Natural killer cell (primary cell): Measurements from ENCODE around the gene SNRNP25. TPM values are rescaled to one million over a fixed set of nuclear protein-coding genes. Genes with fewer than 3 reads are reported as not detected.

ENCODE experiments used
- ATAC-seq, 3 donors: fragments of 150-1000 bp in 2 of 3; fragments of 200-7000 bp in 1 of 3; cut with Tn5 transposase; 1 replicate in 1 of 3; 2 replicates in 2 of 3; pipeline ENCODE4 v1.10.0; 2021; ENCODE audit warnings: mild to moderate bottlenecking in 2 of 3, moderate library complexity in 2 of 3
- DNase-seq, 2 donors: peaks; one replicate each; pipeline versions ENCODE4 v3.0.0 to v3.0.0-alpha.2; 2013 to 2021; ENCODE audit warnings: mixed read lengths in 1 of 2
- H3K27ac ChIP-seq: one replicate; pipeline ENCODE4 v1.5.1; 2013; ENCODE audit warnings: mild to moderate bottlenecking, low read length
- H3K27me3 ChIP-seq: one replicate; pipeline ENCODE4 v1.6.1; 2013; ENCODE audit warnings: low read length; ENCODE audit not compliant: control insufficient read depth, insufficient read depth
- H3K36me3 ChIP-seq: one replicate; pipeline ENCODE4 v1.6.1; 2013; ENCODE audit warnings: low read length; ENCODE audit not compliant: control insufficient read depth, insufficient read depth
- H3K4me1 ChIP-seq: one replicate; pipeline ENCODE4 v1.6.1; 2013; ENCODE audit warnings: low read length; ENCODE audit not compliant: control insufficient read depth, insufficient read depth
- H3K4me3 ChIP-seq: one replicate; pipeline ENCODE4 v1.5.1; 2013; ENCODE audit warnings: low read length
- H3K9me3 ChIP-seq: one replicate; pipeline ENCODE4 v1.6.1; 2013; ENCODE audit warnings: low read length; ENCODE audit not compliant: control insufficient read depth, insufficient read depth
- H3K27ac Mint-ChIP-seq, 2 donors: one replicate each; pipeline ENCODE4 v1.8.0; 2022; ENCODE audit warnings: mild to moderate bottlenecking in 2 of 2, mixed read lengths in 2 of 2, moderate library complexity in 1 of 2
- H3K27me3 Mint-ChIP-seq, 2 donors: one replicate each; pipeline ENCODE4 v1.8.0; 2022; ENCODE audit warnings: low read depth in 2 of 2, mixed read lengths in 2 of 2
- H3K36me3 Mint-ChIP-seq: one replicate; pipeline ENCODE4 v1.8.0; 2022; ENCODE audit warnings: mixed read lengths
- H3K4me1 Mint-ChIP-seq, 2 donors: one replicate each; pipeline ENCODE4 v1.8.0; 2022; ENCODE audit warnings: mixed read lengths in 2 of 2
- H3K4me3 Mint-ChIP-seq: one replicate; pipeline ENCODE4 v1.8.0; 2022; ENCODE audit warnings: mild to moderate bottlenecking, moderate library complexity, mixed read lengths
- H3K9me3 Mint-ChIP-seq, 2 donors: one replicate each; pipeline ENCODE4 v1.8.0; 2022; ENCODE audit warnings: mixed read lengths in 2 of 2
- WGBS: methylation state at CpG from one replicate; pipeline ENCODE4 v1.1.7; 2013; ENCODE audit warnings: missing lambda C conversion rate; ENCODE audit not compliant: insufficient coverage; 5-methylcytosine and 5-hydroxymethylcytosine counted together
- intact Hi-C: fragments of 100-400 bp; cut with micrococcal nuclease; formaldehyde crosslinking; loops from one replicate; pipeline ENCODE4 v1.14.2; 2022
- total RNA-seq, 4 donors: library from RNA; stranded (reverse); fragments of 120-200 nt in 1 of 4; gene quantifications; one replicate each; pipeline versions ENCODE4 v1.2.3 to v1.2.4, GENCODE V29; 2013 to 2022
- TF ChIP-seq, protein P1 (sequence below): fragments of 200-600 bp; IDR thresholded peaks from one replicate; pipeline ENCODE4 v1.8.0; 2022; ENCODE audit warnings: antibody characterized with exemption

SNRNP25 gene
- total RNA-seq, 3 donors from 2014 or later (not counting 1 experiment from before 2014, with no cell fraction given): 6.4 to 13.4 (median 13.2) TPM

DNA sequence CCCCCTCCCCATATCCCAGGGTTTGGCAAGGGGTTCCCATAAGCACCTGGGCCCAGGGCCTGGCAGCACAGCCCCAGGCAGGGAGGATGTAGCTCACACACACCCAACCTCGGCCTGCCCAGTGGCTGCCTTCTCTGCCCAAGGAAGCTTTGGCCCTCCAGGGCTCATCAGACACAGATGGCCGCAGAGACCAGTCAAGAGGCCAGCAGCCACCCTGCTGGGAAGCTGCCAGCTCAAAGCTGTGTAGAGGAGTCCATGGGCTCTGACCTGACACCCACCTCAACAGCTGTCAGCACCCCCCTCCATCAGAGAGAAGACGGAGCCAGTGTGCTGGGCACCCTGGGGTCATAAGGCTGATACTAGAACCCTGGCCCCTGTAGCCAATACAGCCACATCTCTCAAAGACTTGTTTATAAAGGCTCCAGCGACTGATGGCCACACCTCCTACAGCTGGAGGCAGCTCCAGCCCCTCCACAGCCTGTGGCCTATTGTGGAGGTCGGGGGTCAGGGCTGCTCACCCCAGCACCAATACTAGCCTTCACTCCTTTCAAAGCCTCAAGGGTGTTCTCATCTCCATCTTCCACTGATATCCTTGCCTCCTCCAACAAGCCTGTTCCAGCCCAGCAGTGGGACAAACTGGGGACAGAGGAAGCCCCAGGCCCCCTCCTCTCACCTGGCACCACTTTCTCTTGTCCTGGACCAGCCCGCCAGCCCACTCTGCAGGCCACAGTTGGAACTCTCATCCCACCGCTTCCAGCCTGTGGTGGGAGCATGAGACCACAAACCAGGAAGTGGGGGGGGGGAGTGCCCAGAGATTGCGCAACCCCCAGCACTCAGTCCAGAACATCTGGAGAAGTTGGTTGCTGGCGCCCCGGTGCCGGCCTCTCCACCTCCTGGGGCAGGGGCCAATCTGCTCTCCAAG is 22.2 kb downstream of the SNRNP25 start:
- Mint-ChIP-seq H3K27ac (peak overlapping the region in 1 of 2 donors; percentile 84), H3K36me3 (no peaks in the 10 kb centered on the region), H3K4me1 (peaks cover 25 to 42% of the 10 kb centered on the region in 2 donors), H3K4me3 (peak overlapping the region; percentile 78), H3K9me3 (no peaks in the 10 kb centered on the region), H3K27me3 (peaks cover 0 to 18% of the 10 kb centered on the region in 2 donors)
- H3K4me1 ChIP-seq: peaks cover 43% of the 10 kb centered on the region
- peaks cover 13% of the 10 kb centered on the region for H3K27me3 ChIP-seq
- intact Hi-C loops: no loop called here
- TF ChIP-seq, protein P1, sequence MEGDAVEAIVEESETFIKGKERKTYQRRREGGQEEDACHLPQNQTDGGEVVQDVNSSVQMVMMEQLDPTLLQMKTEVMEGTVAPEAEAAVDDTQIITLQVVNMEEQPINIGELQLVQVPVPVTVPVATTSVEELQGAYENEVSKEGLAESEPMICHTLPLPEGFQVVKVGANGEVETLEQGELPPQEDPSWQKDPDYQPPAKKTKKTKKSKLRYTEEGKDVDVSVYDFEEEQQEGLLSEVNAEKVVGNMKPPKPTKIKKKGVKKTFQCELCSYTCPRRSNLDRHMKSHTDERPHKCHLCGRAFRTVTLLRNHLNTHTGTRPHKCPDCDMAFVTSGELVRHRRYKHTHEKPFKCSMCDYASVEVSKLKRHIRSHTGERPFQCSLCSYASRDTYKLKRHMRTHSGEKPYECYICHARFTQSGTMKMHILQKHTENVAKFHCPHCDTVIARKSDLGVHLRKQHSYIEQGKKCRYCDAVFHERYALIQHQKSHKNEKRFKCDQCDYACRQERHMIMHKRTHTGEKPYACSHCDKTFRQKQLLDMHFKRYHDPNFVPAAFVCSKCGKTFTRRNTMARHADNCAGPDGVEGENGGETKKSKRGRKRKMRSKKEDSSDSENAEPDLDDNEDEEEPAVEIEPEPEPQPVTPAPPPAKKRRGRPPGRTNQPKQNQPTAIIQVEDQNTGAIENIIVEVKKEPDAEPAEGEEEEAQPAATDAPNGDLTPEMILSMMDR: no peak
- H3K4me3 ChIP-seq: no peak overlapping the region
- H3K9me3 ChIP-seq: no peaks in the 10 kb centered on the region
- no peak overlapping the region for H3K27ac ChIP-seq
- peak in 1 of 2 donors; percentile 24 for DNase-seq
- H3K36me3 ChIP-seq: peaks cover 2% of the 10 kb centered on the region
- 38% methylated on average over 11 of the region's 11 CpGs for WGBS
- no peak for ATAC-seq

DNA sequence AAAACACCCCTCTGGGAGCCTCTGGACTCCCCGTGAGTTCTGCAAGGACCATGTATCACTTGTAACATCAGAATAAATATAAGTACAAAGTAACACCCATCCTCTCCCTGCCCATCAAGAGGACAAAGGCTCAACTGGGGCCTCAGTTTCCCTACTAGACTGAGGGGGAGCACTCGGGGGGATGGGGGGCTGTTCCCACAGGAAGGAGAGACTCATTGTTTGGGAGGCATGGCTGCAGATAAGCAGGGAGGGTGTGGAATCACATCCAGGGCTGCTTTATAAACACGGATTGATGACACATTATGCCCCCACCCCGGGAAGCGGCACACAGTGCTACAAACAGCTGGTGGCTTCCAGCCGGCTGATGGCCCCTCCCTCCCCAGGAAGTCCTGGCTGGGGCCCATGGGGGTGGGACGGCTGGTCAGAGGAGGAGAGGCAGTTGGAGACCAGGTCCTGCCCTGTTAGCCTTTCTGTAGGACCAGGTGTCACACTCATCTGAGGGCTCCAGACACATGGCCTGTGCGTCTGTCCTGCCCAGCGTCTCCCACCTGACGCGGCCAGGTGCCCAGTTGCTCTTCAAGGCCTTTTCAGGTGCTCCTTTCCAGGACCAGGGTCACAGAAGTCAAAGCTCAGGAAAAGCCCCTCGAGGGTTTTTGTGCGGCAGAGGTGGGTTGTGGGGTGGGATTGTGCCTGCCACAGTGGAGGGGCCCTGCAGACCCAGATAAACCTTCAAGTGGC is 23.1 kb downstream of the SNRNP25 start:
- peak in 1 of 2 donors; percentile 14 for DNase-seq
- no peak for ATAC-seq
- peak overlapping the region in 1 of 2 donors; percentile 84 for H3K27ac Mint-ChIP-seq
- Histone ChIP-seq H3K27ac (peak overlapping the region; percentile 44), H3K27me3 (peaks cover 10% of the 10 kb centered on the region), H3K4me1 (peaks cover 43% of the 10 kb centered on the region), H3K9me3 (no peaks in the 10 kb centered on the region), H3K36me3 (peaks cover 2% of the 10 kb centered on the region), H3K4me3 (peak overlapping the region; percentile 64)
- peaks cover 25 to 46% of the 10 kb centered on the region in 2 donors for H3K4me1 Mint-ChIP-seq
- 32% methylated on average over 13 of the region's 13 CpGs for WGBS
- TF ChIP-seq, protein P1: no peak
- no peaks in the 10 kb centered on the region for H3K9me3 Mint-ChIP-seq
- peak overlapping the region; percentile 78 for H3K4me3 Mint-ChIP-seq
- peaks cover 0 to 18% of the 10 kb centered on the region in 2 donors for H3K27me3 Mint-ChIP-seq
- H3K36me3 Mint-ChIP-seq: no peaks in the 10 kb centered on the region
- intact Hi-C loops: no loop called here

DNA sequence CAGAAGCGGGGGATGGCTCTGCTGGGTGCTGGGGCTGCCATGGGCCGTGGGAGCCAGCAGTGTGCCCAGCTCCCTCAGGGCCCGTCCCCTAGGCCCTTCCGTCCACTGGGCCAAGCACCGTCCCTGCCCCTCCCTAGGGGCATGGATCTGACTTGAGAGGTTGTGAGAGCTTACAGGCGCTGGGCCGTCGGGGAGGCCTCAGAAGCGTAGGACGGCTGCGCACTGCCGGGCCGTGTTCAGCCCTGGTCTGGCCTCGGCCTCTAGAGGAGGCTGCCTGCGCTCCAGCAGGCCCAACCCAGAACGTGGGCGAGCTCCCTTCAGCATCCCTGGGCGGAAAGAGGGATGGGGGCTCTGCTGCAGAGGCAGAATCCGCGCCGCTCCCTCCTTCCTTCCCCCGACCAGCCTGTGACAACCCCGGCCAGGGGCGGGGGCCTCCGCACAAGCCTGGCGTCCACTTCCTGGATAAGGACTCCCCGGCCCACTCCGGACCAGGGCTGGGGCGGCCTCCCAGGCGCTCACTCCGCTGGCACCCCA is 23.7 kb downstream of the SNRNP25 start:
- Histone ChIP-seq H3K9me3 (no peaks in the 10 kb centered on the region), H3K27ac (peak overlapping the region; percentile 44), H3K27me3 (peaks cover 10% of the 10 kb centered on the region), H3K4me1 (peaks cover 43% of the 10 kb centered on the region), H3K4me3 (peak overlapping the region; percentile 64), H3K36me3 (peaks cover 2% of the 10 kb centered on the region)
- Mint-ChIP-seq H3K27me3 (peaks cover 0 to 18% of the 10 kb centered on the region in 2 donors), H3K36me3 (no peaks in the 10 kb centered on the region), H3K27ac (peak overlapping the region in 1 of 2 donors; percentile 84), H3K9me3 (no peaks in the 10 kb centered on the region), H3K4me3 (peak overlapping the region; percentile 73), H3K4me1 (peaks cover 25 to 46% of the 10 kb centered on the region in 2 donors)
- DNase-seq: peak in 1 of 2 donors; percentile 54
- peak; percentile 31 to 37 (median 32) for ATAC-seq
- intact Hi-C loops: no loop called here
- TF ChIP-seq, protein P1: no peak
- WGBS: 11% methylated on average over 31 of the region's 31 CpGs
